ENCODE results near the gene BRI3.

Gene BRI3

GRCh38 chr7:98286701-98287485 lies 5.4 kb downstream of the BRI3 start:
- DNase-seq (ENCODE audit: low read depth in 2 of 2): no peak

- DNase-seq (ENCODE audit: low read depth in 2 of 2): no peak
Observed at GRCh38 chr7:98287486-98287959, 6.0 kb downstream of the BRI3 start.

- no peak for DNase-seq (ENCODE audit: low read depth in 2 of 2)
Observed at GRCh38 chr7:98288064-98288823, 6.8 kb downstream of the BRI3 start.

GRCh38 chr7:98289333-98289875 lies 7.9 kb downstream of the BRI3 start:
- DNase-seq (ENCODE audit: low read depth in 2 of 2): no peak

- DNase-seq (ENCODE audit: low read depth in 2 of 2): no peak
Observed at GRCh38 chr7:98291717-98292116, 10.2 kb downstream of the BRI3 start.

GRCh38 chr7:98293265-98293664 lies 11.8 kb downstream of the BRI3 start:
- DNase-seq (ENCODE audit: low read depth in 2 of 2): no peak

- DNase-seq (ENCODE audit: low read depth in 2 of 2): no peak
Observed at GRCh38 chr7:98293746-98294145, 12.3 kb downstream of the BRI3 start.

GRCh38 chr7:98294326-98294725 lies 12.8 kb downstream of the BRI3 start:
- no peak for DNase-seq (ENCODE audit: low read depth in 2 of 2)

- DNase-seq (ENCODE audit: low read depth in 2 of 2): no peak
Observed at GRCh38 chr7:98294798-98295382, 13.4 kb downstream of the BRI3 start.

- DNase-seq (ENCODE audit: low read depth in 2 of 2): no peak
Observed at GRCh38 chr7:98295467-98296192, 14.1 kb downstream of the BRI3 start.

- no peak for DNase-seq (ENCODE audit: low read depth in 2 of 2)
Observed at GRCh38 chr7:98296833-98297232, 15.3 kb downstream of the BRI3 start.

GRCh38 chr7:98297626-98298286 lies 16.3 kb downstream of the BRI3 start:
- no peak for DNase-seq (ENCODE audit: low read depth in 2 of 2)

GRCh38 chr7:98300595-98301372 lies 19.3 kb downstream of the BRI3 start:
- DNase-seq (ENCODE audit: low read depth in 2 of 2): no peak

- no peak for DNase-seq (ENCODE audit: low read depth in 2 of 2)
Observed at GRCh38 chr7:98301693-98302470, 20.4 kb downstream of the BRI3 start.

GRCh38 chr7:98303176-98303865 lies 21.8 kb downstream of the BRI3 start:
- no peak for DNase-seq (ENCODE audit: low read depth in 2 of 2)

GRCh38 chr7:98303906-98304305 lies 22.4 kb downstream of the BRI3 start:
- DNase-seq (ENCODE audit: low read depth in 2 of 2): no peak

GRCh38 chr7:98305951-98306535 lies 24.6 kb downstream of the BRI3 start:
- DNase-seq (ENCODE audit: low read depth in 2 of 2): no peak

- DNase-seq (ENCODE audit: low read depth in 2 of 2): no peak
Observed at GRCh38 chr7:98307971-98308466, 26.5 kb downstream of the BRI3 start.

All from activated CD8-positive, alpha-beta memory T cell treated with anti-CD3 and anti-CD28 coated beads for 4 hours (primary cell).